ENCODE results near the gene SND1. TPM values are rescaled to one million over a fixed set of nuclear protein-coding genes. Genes with fewer than 3 reads are reported as not detected.

Gene SND1
- total RNA-seq, 4 donors from 2014 or later: 84.2 to 98.8 (median 93.4) TPM

DNA sequence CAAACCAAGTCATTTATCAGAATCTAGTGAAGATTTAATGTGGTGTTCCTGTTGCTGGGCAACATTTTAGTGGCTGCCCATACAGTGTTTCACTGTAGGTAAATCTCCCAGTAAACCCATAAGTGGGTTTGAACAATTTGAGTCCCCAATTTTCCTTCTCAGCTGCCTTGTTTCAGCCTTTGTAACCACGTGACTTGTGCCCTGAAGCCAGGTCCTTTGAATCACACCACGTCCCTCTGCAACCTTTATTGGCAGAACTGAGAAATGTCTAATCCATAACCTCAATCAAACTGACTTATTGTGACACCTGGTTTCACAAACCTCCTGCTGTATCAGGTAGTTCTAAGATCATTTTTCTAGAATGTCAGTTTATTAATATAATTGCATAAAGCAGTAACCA, 30.1 kb downstream of the SND1 start:
- no peaks in the 10 kb centered on the region for H3K27me3 ChIP-seq
- intact Hi-C loops (cut with DNase I): no loop called here
- H3K4me3 ChIP-seq: no peak overlapping the region
- no peak for TF ChIP-seq POLR2A (IDR thresholded peaks at IDR 0.05)
- TF ChIP-seq, protein P1, sequence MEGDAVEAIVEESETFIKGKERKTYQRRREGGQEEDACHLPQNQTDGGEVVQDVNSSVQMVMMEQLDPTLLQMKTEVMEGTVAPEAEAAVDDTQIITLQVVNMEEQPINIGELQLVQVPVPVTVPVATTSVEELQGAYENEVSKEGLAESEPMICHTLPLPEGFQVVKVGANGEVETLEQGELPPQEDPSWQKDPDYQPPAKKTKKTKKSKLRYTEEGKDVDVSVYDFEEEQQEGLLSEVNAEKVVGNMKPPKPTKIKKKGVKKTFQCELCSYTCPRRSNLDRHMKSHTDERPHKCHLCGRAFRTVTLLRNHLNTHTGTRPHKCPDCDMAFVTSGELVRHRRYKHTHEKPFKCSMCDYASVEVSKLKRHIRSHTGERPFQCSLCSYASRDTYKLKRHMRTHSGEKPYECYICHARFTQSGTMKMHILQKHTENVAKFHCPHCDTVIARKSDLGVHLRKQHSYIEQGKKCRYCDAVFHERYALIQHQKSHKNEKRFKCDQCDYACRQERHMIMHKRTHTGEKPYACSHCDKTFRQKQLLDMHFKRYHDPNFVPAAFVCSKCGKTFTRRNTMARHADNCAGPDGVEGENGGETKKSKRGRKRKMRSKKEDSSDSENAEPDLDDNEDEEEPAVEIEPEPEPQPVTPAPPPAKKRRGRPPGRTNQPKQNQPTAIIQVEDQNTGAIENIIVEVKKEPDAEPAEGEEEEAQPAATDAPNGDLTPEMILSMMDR (IDR thresholded peaks at IDR 0.05): no peak
- peaks cover 0 to 15% (median 7%) of the 10 kb centered on the region in 3 donors for H3K4me1 ChIP-seq
- no peak overlapping the region for H3K27ac ChIP-seq
- H3K36me3 ChIP-seq: peaks cover 0 to 19% (median 0%) of the 10 kb centered on the region in 3 donors
- no peak for DNase-seq
- H3K9me3 ChIP-seq: peaks cover 0 to 11% (median 4%) of the 10 kb centered on the region in 3 donors
- 46 to 53% methylated on average over 2 of the region's 2 CpGs for WGBS, 2 donors

GRCh38 chr7:127683776-127684681, 32.0 kb downstream of the SND1 start:
- 71 to 75% methylated on average over 4 of the region's 4 CpGs for WGBS, 2 donors
- Histone ChIP-seq H3K27me3 (no peaks in the 10 kb centered on the region), H3K9me3 (peaks cover 0 to 11% (median 4%) of the 10 kb centered on the region in 3 donors), H3K4me3 (no peak overlapping the region), H3K36me3 (peaks cover 0 to 36% (median 5%) of the 10 kb centered on the region in 3 donors), H3K4me1 (peaks cover 0 to 3% (median under 1%) of the 10 kb centered on the region in 3 donors), H3K27ac (no peak overlapping the region)
- TF ChIP-seq, protein P1 (IDR thresholded peaks at IDR 0.05): no peak
- no peak for TF ChIP-seq POLR2A (IDR thresholded peaks at IDR 0.05)
- intact Hi-C loops (cut with DNase I): no loop called here
- DNase-seq: no peak

DNA sequence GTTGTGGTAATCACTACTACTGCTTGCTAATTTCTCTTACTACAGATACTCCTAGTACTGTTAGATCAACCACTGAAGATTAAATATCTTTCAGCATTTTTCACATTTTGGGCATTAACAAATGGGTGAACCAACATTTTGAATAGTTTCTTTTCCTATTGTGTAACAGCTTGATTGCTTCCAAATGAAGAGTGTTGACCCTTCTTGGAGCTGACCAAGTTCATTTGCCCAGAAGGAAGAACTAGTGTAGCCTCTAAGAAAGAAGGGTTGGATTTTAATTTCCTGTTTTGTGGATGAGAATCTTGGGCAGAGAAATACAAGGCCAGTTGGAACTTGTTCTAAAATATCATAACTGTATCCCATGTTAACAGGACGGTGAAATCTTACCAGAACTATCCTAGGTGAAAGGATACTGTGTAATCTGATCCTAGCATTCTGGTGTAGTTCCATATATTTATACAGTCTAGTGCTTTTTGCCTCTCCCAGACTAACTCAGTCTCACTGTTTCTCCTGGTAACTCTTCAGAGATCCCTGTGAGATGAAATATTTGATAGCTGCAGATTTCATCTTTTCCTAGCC, 37.3 kb downstream of the SND1 start:
- TF ChIP-seq POLR2A (IDR thresholded peaks at IDR 0.05): no peak
- TF ChIP-seq, protein P1 (IDR thresholded peaks at IDR 0.05): no peak
- intact Hi-C loops (cut with DNase I): no loop called here
- H3K27ac ChIP-seq: no peak overlapping the region
- 30 to 67% methylated on average over 1 of the region's 1 CpG for WGBS, 2 donors
- no peaks in the 10 kb centered on the region for H3K9me3 ChIP-seq
- no peaks in the 10 kb centered on the region for H3K27me3 ChIP-seq
- H3K4me3 ChIP-seq: no peak overlapping the region
- peaks cover 0 to 9% (median 0%) of the 10 kb centered on the region in 3 donors for H3K4me1 ChIP-seq
- peaks cover 0 to 68% (median 5%) of the 10 kb centered on the region in 3 donors for H3K36me3 ChIP-seq
- no peak for DNase-seq

DNA sequence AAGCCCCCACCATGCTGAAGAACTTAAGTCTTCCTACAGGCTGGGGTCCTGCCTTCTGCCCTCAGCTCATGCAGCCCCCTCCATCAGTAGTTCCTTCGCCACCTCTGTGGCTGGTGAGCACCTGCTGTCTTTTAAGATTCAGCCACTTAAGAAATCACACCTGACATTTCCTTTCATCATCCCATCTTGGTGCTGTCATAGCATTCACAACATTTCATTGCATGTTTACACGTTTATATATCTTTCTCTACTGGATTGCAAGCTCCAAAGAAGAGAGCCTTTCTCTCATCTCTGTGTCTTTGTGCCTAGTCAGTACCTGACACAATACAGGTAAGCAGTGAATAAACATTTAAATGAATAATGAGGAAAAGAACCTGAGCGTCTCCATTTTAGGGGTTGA, 38.3 kb downstream of the SND1 start:
- TF ChIP-seq, protein P1 (IDR thresholded peaks at IDR 0.05): no peak
- TF ChIP-seq POLR2A (IDR thresholded peaks at IDR 0.05): no peak
- DNase-seq: no peak
- WGBS, 2 donors: 87 to 88% methylated on average over 3 of the region's 3 CpGs
- intact Hi-C loops (cut with DNase I): no loop called here
- Histone ChIP-seq H3K36me3 (peaks cover 0 to 79% (median 5%) of the 10 kb centered on the region in 3 donors), H3K4me1 (peaks cover 0 to 9% (median 0%) of the 10 kb centered on the region in 3 donors), H3K9me3 (no peaks in the 10 kb centered on the region), H3K27ac (no peak overlapping the region), H3K4me3 (no peak overlapping the region), H3K27me3 (no peaks in the 10 kb centered on the region)

DNA sequence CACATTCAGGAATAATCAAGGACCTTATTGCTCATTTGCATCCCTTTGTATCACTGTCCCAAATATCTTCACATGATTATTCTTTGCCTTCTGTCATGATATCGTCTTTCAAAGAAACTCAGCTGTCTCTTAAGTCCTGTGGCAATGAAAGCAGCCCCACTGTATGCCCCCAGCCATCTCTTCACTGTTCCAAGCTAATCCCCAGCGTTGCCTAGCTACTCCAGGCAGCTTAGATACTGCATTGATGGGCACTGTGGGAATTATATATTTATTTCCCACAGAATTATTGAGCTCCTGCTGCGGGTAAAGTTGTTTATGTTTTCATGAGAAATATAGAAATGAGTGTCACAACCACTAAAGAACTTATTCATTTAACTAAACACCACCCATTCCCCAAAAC, 38.8 kb downstream of the SND1 start:
- Histone ChIP-seq H3K27ac (no peak overlapping the region), H3K4me1 (peaks cover 0 to 9% (median 0%) of the 10 kb centered on the region in 3 donors), H3K27me3 (no peaks in the 10 kb centered on the region), H3K36me3 (peaks cover 0 to 81% (median 8%) of the 10 kb centered on the region in 3 donors), H3K4me3 (no peak overlapping the region), H3K9me3 (no peaks in the 10 kb centered on the region)
- TF ChIP-seq POLR2A (IDR thresholded peaks at IDR 0.05): no peak
- TF ChIP-seq, protein P1 (IDR thresholded peaks at IDR 0.05): no peak
- no peak for DNase-seq
- 88 to 93% methylated on average over 3 of the region's 3 CpGs for WGBS, 2 donors
- intact Hi-C loops (cut with DNase I): no loop called here

Measured in esophagus squamous epithelium (tissue), 5 donors.